ENCODE data around the gene KRTAP4-11. TPM values are rescaled to one million over a fixed set of nuclear protein-coding genes. Genes with fewer than 3 reads are reported as not detected.
"Not testable (repeated sequence)": the region's sequence is repeated elsewhere in the genome, so short reads cannot be mapped to it uniquely, and the experiment has no call there.

The KRTAP4-11 gene
- total and polyA plus RNA-seq, 7 experiments from 2014 or later = not detected

DNA sequence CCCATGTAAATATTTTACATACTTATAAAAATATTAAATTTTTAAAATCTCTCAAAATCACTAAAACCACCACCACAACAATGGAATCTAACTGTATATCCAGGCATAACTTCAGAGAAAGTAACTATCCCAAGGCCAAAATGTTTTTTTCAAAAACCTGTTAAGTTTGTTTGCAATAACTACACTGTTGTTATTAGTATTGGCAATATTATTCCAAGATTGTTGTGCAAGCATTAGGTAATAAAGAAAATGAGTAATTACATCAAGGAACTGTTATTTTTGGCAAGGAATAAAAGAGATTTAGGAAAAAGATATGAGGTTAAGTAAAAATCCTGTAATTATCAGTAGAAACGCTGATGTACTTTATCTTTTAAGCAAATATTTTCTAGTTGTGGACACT lies 9.2 kb upstream of the KRTAP4-11 start:
- Mint-ChIP-seq H3K4me1 (peaks cover 0 to 97% (median 76%) of the 10 kb centered on the region in 7 donors), H3K27me3 (peaks cover 0 to 11% (median 0%) of the 10 kb centered on the region in 5 donors), H3K27ac (no peak overlapping the region), H3K36me3 (no peaks in the 10 kb centered on the region), H3K4me3 (no peak overlapping the region), H3K9me3 (peaks cover 0 to 24% (median 2%) of the 10 kb centered on the region in 11 donors)
- H3K36me3 ChIP-seq (ENCODE audit: control insufficient read depth in 2 of 3, insufficient read depth in 3 of 3, low read length in 3 of 3) = no peaks in the 10 kb centered on the region
- H3K27me3 ChIP-seq (ENCODE audit: control insufficient read depth in 2 of 2, insufficient read depth in 2 of 2, low read length in 2 of 2) = no peaks in the 10 kb centered on the region
- POLR2A ChIA-PET = no interaction called here
- ATAC-seq (no peak), DNase-seq (no peak)
- H3K4me3 ChIP-seq (ENCODE audit: low read length) = no peak overlapping the region
- CTCF ChIA-PET = interaction anchor here (1.6 kb wide), 1 partner anchor 181 kb away, joined by 3 read pairs; the partner anchor contains the start of gene KRTAP16-1
- no peak overlapping the region for H3K27ac ChIP-seq (ENCODE audit: low read depth, low read length)
- no peaks in the 10 kb centered on the region for H3K9me3 ChIP-seq (ENCODE audit: control insufficient read depth in 2 of 3, low read length in 3 of 3)
- peaks cover 21 to 42% of the 10 kb centered on the region in 2 donors for H3K4me1 ChIP-seq (ENCODE audit: control insufficient read depth in 2 of 2, insufficient read depth in 2 of 2, low read length in 2 of 2)
- intact Hi-C loops (cut with micrococcal nuclease) = no loop called here

DNA sequence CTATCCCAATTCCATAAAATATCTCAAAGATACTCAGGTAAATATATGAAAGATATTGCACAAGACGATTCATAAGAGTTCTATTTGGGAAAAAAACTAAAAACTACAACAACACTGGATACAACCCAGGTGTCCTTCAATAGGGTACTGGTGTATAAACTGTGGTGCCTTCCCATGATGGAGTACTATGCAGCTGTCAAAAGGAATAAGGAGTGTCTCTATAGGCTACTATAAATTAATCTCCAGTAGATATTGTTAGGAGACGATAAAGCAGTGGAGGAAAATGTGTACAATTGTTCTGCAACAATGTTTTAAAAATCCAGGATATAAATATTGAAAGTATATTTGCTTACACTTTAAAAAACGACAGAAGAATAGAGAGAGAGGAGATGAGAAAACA lies 8.2 kb upstream of the KRTAP4-11 start:
- Histone ChIP-seq H3K27ac (ENCODE audit: low read depth, low read length) (no peak overlapping the region), H3K27me3 (ENCODE audit: control insufficient read depth in 2 of 2, insufficient read depth in 2 of 2, low read length in 2 of 2) (no peaks in the 10 kb centered on the region), H3K4me3 (ENCODE audit: low read length) (no peak overlapping the region), H3K36me3 (ENCODE audit: control insufficient read depth in 2 of 3, insufficient read depth in 3 of 3, low read length in 3 of 3) (no peaks in the 10 kb centered on the region), H3K4me1 (ENCODE audit: control insufficient read depth in 2 of 2, insufficient read depth in 2 of 2, low read length in 2 of 2) (peaks cover 21 to 42% of the 10 kb centered on the region in 2 donors), H3K9me3 (ENCODE audit: control insufficient read depth in 2 of 3, low read length in 3 of 3) (no peaks in the 10 kb centered on the region)
- no peak for ATAC-seq
- ChIA-PET POLR2A (interaction anchor here (0.6 to 0.7 kb wide), 2 partner anchors 20 to 440 kb away, joined by 4 to 5 read pairs; no protein-coding TSS in a partner anchor), CTCF (interaction anchor here (0.6 to 1.6 kb wide), 2 partner anchors 182 to 534 kb away, joined by 3 read pairs; partner anchors contain the start of gene KRTAP16-1)
- peak overlapping the region in 1 of 9 donors; percentile 63 for H3K27ac Mint-ChIP-seq
- H3K9me3 Mint-ChIP-seq = peaks cover 0 to 24% (median 3%) of the 10 kb centered on the region in 11 donors
- no peaks in the 10 kb centered on the region for H3K36me3 Mint-ChIP-seq
- peaks cover 0 to 95% (median 73%) of the 10 kb centered on the region in 7 donors for H3K4me1 Mint-ChIP-seq
- intact Hi-C loops (cut with micrococcal nuclease) = no loop called here
- H3K27me3 Mint-ChIP-seq = peaks cover 0 to 12% (median 0%) of the 10 kb centered on the region in 5 donors
- H3K4me3 Mint-ChIP-seq = peak overlapping the region in 6 of 10 donors; percentile 30 to 88 (median 50)
- DNase-seq = no peak

DNA sequence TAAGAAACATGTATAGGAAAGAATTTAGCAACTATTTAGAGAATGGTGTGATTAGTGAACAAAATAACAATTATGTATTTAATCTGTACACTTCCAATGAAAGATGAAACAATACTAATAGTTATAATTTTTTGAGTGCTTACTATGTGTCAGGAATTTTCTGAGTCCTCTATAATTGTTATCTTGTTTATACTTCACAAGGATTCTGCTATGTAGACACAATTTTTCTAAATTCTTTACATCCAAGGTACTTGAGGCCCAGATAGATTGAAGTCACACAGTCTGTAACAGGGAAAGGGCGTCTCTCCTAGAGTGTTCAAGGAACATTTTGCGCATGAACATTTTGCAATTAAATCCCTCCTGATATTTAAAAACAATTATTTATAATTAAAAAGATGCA lies 6.9 kb upstream of the KRTAP4-11 start:
- H3K27ac Mint-ChIP-seq = peak overlapping the region in 4 of 9 donors; percentile 53 to 84 (median 73)
- H3K27me3 Mint-ChIP-seq = peaks cover 0 to 12% (median 0%) of the 10 kb centered on the region in 5 donors
- Histone ChIP-seq H3K36me3 (ENCODE audit: control insufficient read depth in 2 of 3, insufficient read depth in 3 of 3, low read length in 3 of 3) (no peaks in the 10 kb centered on the region), H3K27me3 (ENCODE audit: control insufficient read depth in 2 of 2, insufficient read depth in 2 of 2, low read length in 2 of 2) (no peaks in the 10 kb centered on the region), H3K9me3 (ENCODE audit: control insufficient read depth in 2 of 3, low read length in 3 of 3) (no peaks in the 10 kb centered on the region), H3K4me3 (ENCODE audit: low read length) (no peak overlapping the region), H3K27ac (ENCODE audit: low read depth, low read length) (no peak overlapping the region), H3K4me1 (ENCODE audit: control insufficient read depth in 2 of 2, insufficient read depth in 2 of 2, low read length in 2 of 2) (peaks cover 25 to 40% of the 10 kb centered on the region in 2 donors)
- DNase-seq (no peak), ATAC-seq (no peak)
- peaks cover 4 to 94% (median 78%) of the 10 kb centered on the region in 7 donors for H3K4me1 Mint-ChIP-seq
- peak overlapping the region in 6 of 10 donors; percentile 33 to 88 (median 66) for H3K4me3 Mint-ChIP-seq
- CTCF ChIA-PET = no interaction called here
- intact Hi-C loops (cut with micrococcal nuclease) = no loop called here
- peaks cover 0 to 24% (median 3%) of the 10 kb centered on the region in 11 donors for H3K9me3 Mint-ChIP-seq
- H3K36me3 Mint-ChIP-seq = peaks cover 0 to 4% (median 0%) of the 10 kb centered on the region in 5 donors
- POLR2A ChIA-PET = interaction anchor here (0.9 to 1.9 kb wide), 3 partner anchors 9 to 184 kb away, joined by 3 to 8 read pairs (median 4); partner anchors contain the start of gene KRTAP16-1

DNA sequence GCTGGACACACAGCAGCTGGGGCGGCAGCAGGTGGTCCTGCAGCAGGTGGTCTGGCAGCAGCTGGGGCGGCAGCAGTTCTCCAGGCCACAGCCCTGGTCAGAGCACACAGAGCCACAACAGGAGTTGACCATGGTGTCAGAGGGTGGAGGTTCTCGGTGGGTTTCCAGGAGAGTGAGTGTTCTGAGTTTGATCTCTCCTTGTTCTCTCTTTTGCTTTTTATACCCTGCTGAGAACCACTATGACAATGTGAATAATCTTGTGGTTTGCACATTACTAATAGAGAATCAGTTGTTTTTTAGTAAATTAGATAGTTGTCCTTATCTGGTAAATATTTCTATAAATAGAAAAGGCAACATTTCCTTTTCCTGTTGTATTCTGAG lies 5.8 kb upstream of the KRTAP4-11 start, which contains the start of gene KRTAP4-12:
Gene KRTAP4-12 (minus strand): TSS at position 192 of the 381 bp plus-strand sequence. CDS start 60 bp downstream, at position 132.
- H3K4me1 Mint-ChIP-seq = peaks cover 4 to 89% (median 72%) of the 10 kb centered on the region in 7 donors
- H3K27me3 Mint-ChIP-seq = peaks cover 0 to 11% (median 0%) of the 10 kb centered on the region in 5 donors
- H3K36me3 Mint-ChIP-seq; H3K36me3 ChIP-seq (ENCODE audit: control insufficient read depth in 2 of 3, insufficient read depth in 3 of 3, low read length in 3 of 3); H3K4me3 ChIP-seq (ENCODE audit: low read length); CTCF ChIA-PET; ATAC-seq; H3K27ac ChIP-seq (ENCODE audit: low read depth, low read length); DNase-seq; H3K9me3 ChIP-seq (ENCODE audit: control insufficient read depth in 2 of 3, low read length in 3 of 3); H3K27me3 ChIP-seq (ENCODE audit: control insufficient read depth in 2 of 2, insufficient read depth in 2 of 2, low read length in 2 of 2): not testable (repeated sequence)
- H3K4me3 Mint-ChIP-seq = peak within 1 kb of the TSS in 8 of 10 donors; percentile 73 to 97 (median 87)
- H3K4me1 ChIP-seq (ENCODE audit: control insufficient read depth in 2 of 2, insufficient read depth in 2 of 2, low read length in 2 of 2) = peaks cover 26 to 43% of the 10 kb centered on the region in 2 donors
- H3K9me3 Mint-ChIP-seq = peaks cover 0 to 24% (median 2%) of the 10 kb centered on the region in 11 donors
- POLR2A ChIA-PET = interaction anchor here (0.9 to 1.9 kb wide), 3 partner anchors 15 to 198 kb away, joined by 3 to 8 read pairs (median 4); partner anchors contain the start of gene KRTAP16-1
- intact Hi-C loops (cut with micrococcal nuclease) = loop anchor here in 1 of 2 donors (5.0 kb wide), 1 partner anchor 543 kb away; no protein-coding TSS in a partner anchor
- peak within 1 kb of the TSS in 7 of 9 donors; percentile 59 to 93 (median 85) for H3K27ac Mint-ChIP-seq

DNA sequence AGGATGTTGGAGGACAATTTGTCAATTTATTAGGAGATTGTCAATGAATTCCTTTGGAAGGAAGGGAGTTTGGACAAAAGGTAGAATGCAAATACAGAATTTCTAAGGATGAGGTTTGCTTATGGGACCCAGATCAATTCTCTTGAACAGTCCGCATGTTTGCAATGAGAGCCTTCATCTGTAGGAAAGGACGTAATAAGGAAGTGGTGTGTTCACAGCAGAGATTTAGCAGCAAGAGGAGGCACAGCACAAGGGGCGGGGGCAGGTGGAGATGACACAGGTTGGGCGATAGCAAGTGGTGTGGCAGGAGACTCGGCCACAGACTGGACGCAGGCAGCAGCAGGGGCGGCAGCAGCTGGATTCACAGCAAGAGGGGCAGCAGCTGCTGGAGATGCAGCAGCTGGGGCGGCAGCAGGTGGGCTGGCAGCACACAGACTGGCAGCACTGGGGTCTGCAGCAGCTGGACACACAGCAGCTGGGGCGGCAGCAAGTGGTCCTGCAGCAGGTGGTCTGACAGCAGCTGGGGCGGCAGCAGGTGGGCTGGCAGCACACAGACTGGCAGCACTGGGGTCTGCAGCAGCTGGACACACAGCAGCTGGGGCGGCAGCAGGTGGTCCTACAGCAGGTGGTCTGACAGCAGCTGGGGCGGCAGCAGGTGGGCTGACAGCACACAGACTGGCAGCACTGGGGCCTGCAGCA lies 5.3 kb upstream of the KRTAP4-11 start:
- intact Hi-C loops (cut with micrococcal nuclease) = loop anchor here in 1 of 2 donors (5.0 kb wide), 1 partner anchor 544 kb away; no protein-coding TSS in a partner anchor
- H3K27ac ChIP-seq (ENCODE audit: low read depth, low read length); H3K36me3 ChIP-seq (ENCODE audit: control insufficient read depth in 2 of 3, insufficient read depth in 3 of 3, low read length in 3 of 3); H3K9me3 ChIP-seq (ENCODE audit: control insufficient read depth in 2 of 3, low read length in 3 of 3); H3K27me3 ChIP-seq (ENCODE audit: control insufficient read depth in 2 of 2, insufficient read depth in 2 of 2, low read length in 2 of 2); H3K36me3 Mint-ChIP-seq; CTCF ChIA-PET; H3K27me3 Mint-ChIP-seq; H3K4me3 ChIP-seq (ENCODE audit: low read length): not testable (repeated sequence)
- POLR2A ChIA-PET = interaction anchor here (1.1 to 1.9 kb wide), 2 partner anchors 185 to 198 kb away, joined by 3 to 8 read pairs; partner anchors contain the start of gene KRTAP16-1
- Mint-ChIP-seq H3K27ac (peak overlapping the region in 7 of 9 donors; percentile 59 to 93 (median 85)), H3K9me3 (peaks cover 0 to 19% (median 1%) of the 10 kb centered on the region in 11 donors), H3K4me3 (peak overlapping the region in 8 of 10 donors; percentile 73 to 97 (median 87)), H3K4me1 (peaks cover 4 to 87% (median 71%) of the 10 kb centered on the region in 7 donors)
- H3K4me1 ChIP-seq (ENCODE audit: control insufficient read depth in 2 of 2, insufficient read depth in 2 of 2, low read length in 2 of 2) = peaks cover 26 to 43% of the 10 kb centered on the region in 2 donors
- DNase-seq (peak in 5 of 9 donors; percentile 5 to 32 (median 20)), ATAC-seq (peak; percentile 41)

DNA sequence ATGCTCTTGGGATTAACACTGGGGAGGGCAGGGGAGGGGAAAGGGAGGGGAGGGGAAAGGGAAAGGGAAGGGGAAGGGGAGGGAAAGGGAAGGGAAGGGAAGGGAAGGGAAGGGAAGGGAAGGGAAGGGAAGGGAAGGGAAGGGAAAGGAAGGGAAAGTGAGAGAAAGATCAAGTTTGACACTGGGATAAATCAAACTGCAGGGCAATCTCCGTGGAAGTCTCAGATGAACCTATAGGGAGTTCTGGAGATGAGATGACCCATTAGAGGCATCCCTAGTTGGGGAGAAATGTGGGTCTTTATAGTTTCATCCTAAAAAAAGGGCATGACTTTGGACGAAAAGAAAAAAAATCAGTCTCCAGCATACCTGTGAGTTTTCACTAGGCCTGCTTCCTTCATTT lies 3.6 kb upstream of the KRTAP4-11 start:
- peak overlapping the region in 2 of 9 donors; percentile 28 to 45 for H3K27ac Mint-ChIP-seq
- peaks cover 0 to 12% (median 0%) of the 10 kb centered on the region in 5 donors for H3K27me3 Mint-ChIP-seq
- Histone ChIP-seq H3K4me3 (ENCODE audit: low read length) (no peak overlapping the region), H3K36me3 (ENCODE audit: control insufficient read depth in 2 of 3, insufficient read depth in 3 of 3, low read length in 3 of 3) (no peaks in the 10 kb centered on the region), H3K9me3 (ENCODE audit: control insufficient read depth in 2 of 3, low read length in 3 of 3) (no peaks in the 10 kb centered on the region), H3K27ac (ENCODE audit: low read depth, low read length) (no peak overlapping the region), H3K27me3 (ENCODE audit: control insufficient read depth in 2 of 2, insufficient read depth in 2 of 2, low read length in 2 of 2) (no peaks in the 10 kb centered on the region), H3K4me1 (ENCODE audit: control insufficient read depth in 2 of 2, insufficient read depth in 2 of 2, low read length in 2 of 2) (peaks cover 26 to 43% of the 10 kb centered on the region in 2 donors)
- ChIA-PET CTCF (no interaction called here), POLR2A (interaction anchor here (1.1 kb wide), 1 partner anchor 200 kb away, joined by 3 read pairs; no protein-coding TSS in a partner anchor)
- H3K4me1 Mint-ChIP-seq = peaks cover 4 to 84% (median 70%) of the 10 kb centered on the region in 7 donors
- H3K36me3 Mint-ChIP-seq = peaks cover 0 to 4% (median 0%) of the 10 kb centered on the region in 5 donors
- DNase-seq (no peak), ATAC-seq (no peak)
- peaks cover 0 to 13% (median 0%) of the 10 kb centered on the region in 11 donors for H3K9me3 Mint-ChIP-seq
- intact Hi-C loops (cut with micrococcal nuclease) = loop anchor here in 1 of 2 donors (5.0 kb wide), 1 partner anchor 546 kb away; no protein-coding TSS in a partner anchor
- H3K4me3 Mint-ChIP-seq = peak overlapping the region in 1 of 10 donors; percentile 16

All from naive thymus-derived CD4-positive, alpha-beta T cell (primary cell).